SK-N-SH treated with all-trans-retinoic acid at 6 μM for 48 hours (cell line): ENCODE data around the gene CHERP.

Experiments
- SNAI2 ChIP-seq: fragments of 250-450 bp; sonication (Bioruptor Pico); IDR thresholded peaks from 2 replicates; pipeline ENCODE4 v1.5.0; 2020; ENCODE audit warnings: mild to moderate bottlenecking, moderate library complexity
- TOX ChIP-seq: fragments of 250-450 bp; sonication (Bioruptor Pico); IDR thresholded peaks from 2 replicates; pipeline ENCODE4 v1.8.0; 2021; ENCODE audit warnings: mild to moderate bottlenecking, moderate library complexity, borderline replicate concordance

DNA sequence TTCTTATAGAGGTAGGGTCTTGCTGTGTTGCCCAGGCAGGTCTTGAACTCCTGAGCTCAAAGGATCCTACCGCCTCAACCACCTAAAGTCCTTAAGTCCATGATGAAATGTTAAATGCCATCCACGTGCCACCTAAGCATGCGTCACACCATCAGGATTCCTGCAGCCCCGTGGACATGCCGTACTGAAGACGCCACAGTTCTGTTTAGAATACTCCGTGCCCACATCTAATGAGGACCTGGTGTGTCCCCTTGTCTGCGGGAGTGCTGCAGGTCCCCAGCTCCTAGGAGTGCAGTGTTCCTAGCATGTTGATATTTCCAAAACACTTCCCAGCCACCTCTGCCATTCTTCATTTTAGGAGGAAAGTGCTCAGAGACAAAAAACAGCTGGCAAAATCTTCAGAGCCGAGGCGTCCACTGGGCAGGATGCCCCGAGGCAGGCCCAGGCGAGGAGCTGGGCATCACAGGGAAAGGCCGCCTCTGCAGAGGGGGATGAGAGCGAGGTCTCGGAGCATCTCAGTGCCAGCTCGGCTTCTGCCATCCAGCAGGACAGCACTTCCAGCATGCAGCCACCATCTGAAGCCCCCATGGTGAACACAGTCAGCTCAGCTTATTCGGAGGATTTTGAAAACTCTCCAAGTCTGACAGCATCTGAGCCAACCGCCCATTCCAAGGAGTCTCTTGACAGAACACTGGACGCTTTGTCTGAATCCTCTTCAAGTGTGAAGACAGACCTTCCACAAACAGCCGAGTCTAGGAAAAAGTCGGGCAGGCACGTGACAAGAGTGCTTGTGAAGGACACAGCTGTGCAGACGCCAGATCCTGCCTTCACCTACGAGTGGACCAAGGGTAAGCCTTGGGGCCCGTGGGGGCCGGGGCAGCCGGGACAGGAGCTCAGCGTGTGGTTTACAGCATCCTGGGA, 32.8 kb downstream of the CHERP start:
- no peak for TF ChIP-seq SNAI2 (CRISPR knock-in tag)
- no peak for TF ChIP-seq TOX
